Liver (tissue), 9 donors: Measurements from ENCODE around the gene PACS1. TPM values are rescaled to one million over a fixed set of nuclear protein-coding genes. Genes with fewer than 3 reads are reported as not detected.

ENCODE experiments used
- DNase-seq: peaks from one replicate; pipeline ENCODE4 v3.0.0-alpha.2; 2017; ENCODE audit warnings: low spot score
- H3K27ac ChIP-seq, 2 donors: one replicate each; pipeline ENCODE4 v1.7.0; 2013; ENCODE audit warnings: inconsistent platforms in 2 of 2, low read length in 2 of 2, control low read depth in 1 of 2, low read depth in 1 of 2, mild to moderate bottlenecking in 1 of 2
- H3K27me3 ChIP-seq, 4 donors: one replicate each; pipeline versions ENCODE4 v1.6.1 to v1.7.0; 2013; ENCODE audit warnings: low read length in 3 of 4, inconsistent platforms in 1 of 4, mild to moderate bottlenecking in 1 of 4, moderate library complexity in 1 of 4; ENCODE audit not compliant: control insufficient read depth in 4 of 4, insufficient read depth in 4 of 4
- H3K36me3 ChIP-seq, 4 donors: one replicate each; pipeline versions ENCODE4 v1.6.1 to v1.7.0; 2013; ENCODE audit warnings: low read length in 3 of 4, mild to moderate bottlenecking in 3 of 4, low read depth in 1 of 4, moderate library complexity in 1 of 4; ENCODE audit not compliant: control insufficient read depth in 4 of 4, insufficient read depth in 3 of 4
- H3K4me1 ChIP-seq, 4 donors: one replicate each; pipeline versions ENCODE4 v1.6.1 to v1.7.0; 2013; ENCODE audit warnings: low read length in 3 of 4, mild to moderate bottlenecking in 3 of 4, moderate library complexity in 1 of 4; ENCODE audit not compliant: control insufficient read depth in 4 of 4, insufficient read depth in 4 of 4
- H3K4me3 ChIP-seq, 3 donors: one replicate each; pipeline versions ENCODE4 v1.6.1 to v1.7.0; 2013; ENCODE audit warnings: low read length in 3 of 3, control low read depth in 1 of 3, low read depth in 1 of 3, mild to moderate bottlenecking in 1 of 3
- H3K9ac ChIP-seq, 2 donors: one replicate each; pipeline ENCODE4 v1.7.0; 2013; ENCODE audit warnings: low read length in 2 of 2, mild to moderate bottlenecking in 2 of 2, moderate library complexity in 2 of 2, control low read depth in 1 of 2, low read depth in 1 of 2
- H3K9me3 ChIP-seq, 4 donors: one replicate each; pipeline versions ENCODE4 v1.6.1 to v1.7.0; 2013; ENCODE audit warnings: low read length in 3 of 4; ENCODE audit not compliant: control insufficient read depth in 4 of 4
- ATF3 ChIP-seq: IDR thresholded peaks from 2 replicates; pipeline ENCODE4 v1.6.1; 2016; ENCODE audit warnings: antibody characterized with exemption
- CTCF ChIP-seq: fragments of 150-350 bp; IDR thresholded peaks from 2 replicates; pipeline ENCODE4 v1.5.1; 2017; ENCODE audit warnings: improper control_type of control experiment, low read depth, low read length; ENCODE audit not compliant: missing input control
- EGR1 ChIP-seq, 2 donors: IDR thresholded peaks; 2 replicates each; pipeline ENCODE4 v1.6.1; 2016 to 2018; ENCODE audit warnings: antibody characterized with exemption in 2 of 2, low read depth in 2 of 2
- FOXA1 ChIP-seq: IDR thresholded peaks from 2 replicates; pipeline ENCODE4 v1.6.1; 2016; ENCODE audit warnings: antibody characterized with exemption
- FOXA2 ChIP-seq: IDR thresholded peaks from 2 replicates; pipeline ENCODE4 v1.6.1; 2016; ENCODE audit warnings: antibody characterized with exemption
- GABPA ChIP-seq, 2 donors: IDR thresholded peaks in 1 of 2; conservative IDR thresholded peaks in 1 of 2; 2 replicates each; pipeline ENCODE4 v1.6.1; 2016; ENCODE audit warnings: antibody characterized with exemption in 2 of 2, mild to moderate bottlenecking in 1 of 2, moderate library complexity in 1 of 2
- HNF4A ChIP-seq, 2 donors: conservative IDR thresholded peaks; 2 replicates each; pipeline ENCODE4 v1.6.1; 2016; ENCODE audit warnings: antibody characterized with exemption in 2 of 2, mild to moderate bottlenecking in 2 of 2
- HNF4G ChIP-seq: IDR thresholded peaks from 2 replicates; pipeline ENCODE4 v1.6.1; 2016; ENCODE audit warnings: antibody characterized with exemption
- JUND ChIP-seq, 2 donors: IDR thresholded peaks; 2 replicates each; pipeline ENCODE4 v1.6.1; 2016; ENCODE audit warnings: antibody characterized with exemption in 2 of 2
- MAX ChIP-seq: IDR thresholded peaks from 2 replicates; pipeline ENCODE4 v1.6.1; 2016; ENCODE audit warnings: antibody characterized with exemption
- NR2F2 ChIP-seq: IDR thresholded peaks from 2 replicates; pipeline ENCODE4 v1.6.1; 2016; ENCODE audit warnings: antibody characterized with exemption
- RAD21 ChIP-seq, 2 donors: IDR thresholded peaks; 2 replicates each; pipeline ENCODE4 v1.6.1; 2016; ENCODE audit warnings: antibody characterized with exemption in 2 of 2, mild to moderate bottlenecking in 2 of 2
- REST ChIP-seq: IDR thresholded peaks from 2 replicates; pipeline ENCODE4 v1.6.1; 2016; ENCODE audit warnings: antibody characterized with exemption, mild to moderate bottlenecking
- RXRA ChIP-seq, 2 donors: IDR thresholded peaks; 2 replicates each; pipeline ENCODE4 v1.6.1; 2017 to 2018; ENCODE audit warnings: antibody characterized with exemption in 2 of 2, mild to moderate bottlenecking in 1 of 2
- SP1 ChIP-seq: IDR thresholded peaks from 2 replicates; pipeline ENCODE4 v1.6.1; 2018; ENCODE audit warnings: antibody characterized with exemption, mild to moderate bottlenecking
- TAF1 ChIP-seq: conservative IDR thresholded peaks from 2 replicates; pipeline ENCODE4 v1.6.1; 2016; ENCODE audit warnings: antibody characterized with exemption, mild to moderate bottlenecking
- YY1 ChIP-seq: IDR thresholded peaks from 2 replicates; pipeline ENCODE4 v1.6.1; 2016; ENCODE audit warnings: antibody characterized with exemption, mild to moderate bottlenecking
- ZBTB33 ChIP-seq: IDR thresholded peaks from 2 replicates; pipeline ENCODE4 v1.6.1; 2016; ENCODE audit warnings: antibody characterized with exemption
- WGBS: extraction: QIAGEN DNeasy Blood & Tissue Kit; methylation state at CpG from one replicate; pipeline ENCODE4 v1.1.7; 2013; 5-methylcytosine and 5-hydroxymethylcytosine counted together
- polyA plus RNA-seq, 2 donors: library from polyadenylated mRNA; stranded (reverse) in 1 of 2; unstranded in 1 of 2; fragments of 200-250 nt in 1 of 2; fragments of >200 nt in 1 of 2; fragmentation: Nextera tagmentation in 1 of 2; extraction: Ambion mirVana in 1 of 2; gene quantifications; one replicate each; pipeline versions ENCODE4 v1.2.1 to v1.2.3, GENCODE V29; 2013 to 2015
- total RNA-seq, 2 donors: library from RNA; depleted of rRNA; stranded (reverse); fragments of >200 nt; gene quantifications; one replicate each; pipeline ENCODE4 v1.2.3, GENCODE V29; 2014
- donor health status: healthy.
- donor health status: healthy.
- donor health status: healthy.
- donor health status: healthy.
- donor health status: healthy.

The PACS1 gene
- total and polyA plus RNA-seq, 4 donors: 2.7 to 9.1 (median 7.3) TPM

GRCh38 chr11:66151273-66151672, 81.2 kb downstream of the PACS1 start:
- no peak for DNase-seq
- Histone ChIP-seq H3K27me3 (no peaks in the 10 kb centered on the region), H3K36me3 (no peaks in the 10 kb centered on the region), H3K4me3 (no peak overlapping the region), H3K9me3 (no peaks in the 10 kb centered on the region), H3K4me1 (no peaks in the 10 kb centered on the region), H3K9ac (no peak overlapping the region), H3K27ac (no peak overlapping the region)
- WGBS: 91% methylated on average over 4 of the region's 4 CpGs
- TF ChIP-seq CTCF (no peak), GABPA (IDR thresholded peaks at IDR 0.05 in 1 of 2, conservative IDR thresholded peaks at IDR 0.05 in 1 of 2) (no peak), YY1 (no peak), NR2F2 (no peak), HNF4G (no peak)

GRCh38 chr11:66154109-66154508, 84.0 kb downstream of the PACS1 start:
- Histone ChIP-seq H3K9me3 (no peaks in the 10 kb centered on the region), H3K4me3 (no peak overlapping the region), H3K27ac (no peak overlapping the region), H3K27me3 (no peaks in the 10 kb centered on the region), H3K36me3 (no peaks in the 10 kb centered on the region), H3K9ac (no peak overlapping the region), H3K4me1 (no peaks in the 10 kb centered on the region)
- no peak for TF ChIP-seq ATF3
- no peak for TF ChIP-seq REST
- no peak for TF ChIP-seq RAD21 (IDR thresholded peaks at IDR 0.05)
- TF ChIP-seq JUND (IDR thresholded peaks at IDR 0.05): no peak
- no peak for TF ChIP-seq YY1
- no peak for TF ChIP-seq RXRA (IDR thresholded peaks at IDR 0.05)
- TF ChIP-seq CTCF: no peak
- no peak for TF ChIP-seq FOXA1
- TF ChIP-seq HNF4A (conservative IDR thresholded peaks at IDR 0.05): no peak
- no peak for TF ChIP-seq GABPA (IDR thresholded peaks at IDR 0.05 in 1 of 2, conservative IDR thresholded peaks at IDR 0.05 in 1 of 2)
- no peak for TF ChIP-seq MAX
- TF ChIP-seq TAF1: no peak
- no peak for TF ChIP-seq HNF4G
- TF ChIP-seq ZBTB33: no peak
- no peak for TF ChIP-seq EGR1 (IDR thresholded peaks at IDR 0.05; ENCODE audit: low read depth in 2 of 2)
- no peak for TF ChIP-seq SP1
- TF ChIP-seq FOXA2: no peak
- TF ChIP-seq NR2F2: no peak
- 97% methylated on average over 2 of the region's 2 CpGs for WGBS
- DNase-seq: no peak
